Colon (tissue), 2 donors: ENCODE data around the gene DOP1A.

ENCODE experiments used
- FAIRE-seq: peaks from 2 replicates; lab custom pipeline; 2012; peaks lifted over from hg19 to GRCh38; lab: Jason Lieb, UNC
- donor health status: control.
- donor health status: control.

DOP1A gene, protein sequence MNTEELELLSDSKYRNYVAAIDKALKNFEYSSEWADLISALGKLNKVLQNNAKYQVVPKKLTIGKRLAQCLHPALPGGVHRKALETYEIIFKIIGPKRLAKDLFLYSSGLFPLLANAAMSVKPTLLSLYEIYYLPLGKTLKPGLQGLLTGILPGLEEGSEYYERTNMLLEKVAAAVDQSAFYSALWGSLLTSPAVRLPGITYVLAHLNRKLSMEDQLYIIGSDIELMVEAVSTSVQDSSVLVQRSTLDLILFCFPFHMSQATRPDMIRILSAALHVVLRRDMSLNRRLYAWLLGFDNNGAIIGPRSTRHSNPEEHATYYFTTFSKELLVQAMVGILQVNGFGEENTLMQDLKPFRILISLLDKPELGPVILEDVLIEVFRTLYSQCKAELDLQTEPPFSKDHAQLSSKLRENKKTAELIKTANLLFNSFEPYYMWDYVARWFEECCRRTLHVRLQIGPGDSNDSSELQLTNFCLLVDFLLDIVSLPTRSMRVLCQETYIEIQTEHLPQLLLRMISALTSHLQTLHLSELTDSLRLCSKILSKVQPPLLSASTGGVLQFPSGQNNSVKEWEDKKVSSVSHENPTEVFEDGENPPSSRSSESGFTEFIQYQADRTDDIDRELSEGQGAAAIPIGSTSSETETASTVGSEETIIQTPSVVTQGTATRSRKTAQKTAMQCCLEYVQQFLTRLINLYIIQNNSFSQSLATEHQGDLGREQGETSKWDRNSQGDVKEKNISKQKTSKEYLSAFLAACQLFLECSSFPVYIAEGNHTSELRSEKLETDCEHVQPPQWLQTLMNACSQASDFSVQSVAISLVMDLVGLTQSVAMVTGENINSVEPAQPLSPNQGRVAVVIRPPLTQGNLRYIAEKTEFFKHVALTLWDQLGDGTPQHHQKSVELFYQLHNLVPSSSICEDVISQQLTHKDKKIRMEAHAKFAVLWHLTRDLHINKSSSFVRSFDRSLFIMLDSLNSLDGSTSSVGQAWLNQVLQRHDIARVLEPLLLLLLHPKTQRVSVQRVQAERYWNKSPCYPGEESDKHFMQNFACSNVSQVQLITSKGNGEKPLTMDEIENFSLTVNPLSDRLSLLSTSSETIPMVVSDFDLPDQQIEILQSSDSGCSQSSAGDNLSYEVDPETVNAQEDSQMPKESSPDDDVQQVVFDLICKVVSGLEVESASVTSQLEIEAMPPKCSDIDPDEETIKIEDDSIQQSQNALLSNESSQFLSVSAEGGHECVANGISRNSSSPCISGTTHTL (N-terminal part only)

GRCh38 chr6:83067448-83068439 lies at the start of gene DOP1A:
DOP1A (plus strand) TSS chr6:83067671; CDS start chr6:83096978, 29,307 bp downstream.
- FAIRE-seq = peak; percentile 65

- no peak for FAIRE-seq
Measured at GRCh38 chr6:83019741-83020140, 47.7 kb upstream of the DOP1A start.

GRCh38 chr6:83031689-83032088 lies 35.8 kb upstream of the DOP1A start:
- no peak for FAIRE-seq

DNA sequence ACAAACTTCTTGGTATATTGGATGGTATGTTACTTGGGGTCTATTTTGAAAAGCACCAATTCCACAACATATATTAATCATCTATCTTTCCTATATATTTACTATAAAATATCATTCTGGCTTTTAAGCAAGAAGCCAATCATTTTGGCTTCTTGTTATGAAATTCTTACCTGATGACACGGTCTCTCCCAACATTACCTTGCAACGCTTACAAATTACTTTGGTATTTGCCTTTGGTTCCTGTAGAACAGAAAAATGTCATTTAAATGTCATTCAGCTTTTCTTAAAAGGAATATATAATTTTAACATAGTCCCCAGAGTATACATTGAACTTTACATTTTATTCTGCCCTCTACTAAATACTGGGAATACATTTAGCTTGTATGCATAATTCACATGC lies 29.2 kb upstream of the DOP1A start:
- no peak for FAIRE-seq

DNA sequence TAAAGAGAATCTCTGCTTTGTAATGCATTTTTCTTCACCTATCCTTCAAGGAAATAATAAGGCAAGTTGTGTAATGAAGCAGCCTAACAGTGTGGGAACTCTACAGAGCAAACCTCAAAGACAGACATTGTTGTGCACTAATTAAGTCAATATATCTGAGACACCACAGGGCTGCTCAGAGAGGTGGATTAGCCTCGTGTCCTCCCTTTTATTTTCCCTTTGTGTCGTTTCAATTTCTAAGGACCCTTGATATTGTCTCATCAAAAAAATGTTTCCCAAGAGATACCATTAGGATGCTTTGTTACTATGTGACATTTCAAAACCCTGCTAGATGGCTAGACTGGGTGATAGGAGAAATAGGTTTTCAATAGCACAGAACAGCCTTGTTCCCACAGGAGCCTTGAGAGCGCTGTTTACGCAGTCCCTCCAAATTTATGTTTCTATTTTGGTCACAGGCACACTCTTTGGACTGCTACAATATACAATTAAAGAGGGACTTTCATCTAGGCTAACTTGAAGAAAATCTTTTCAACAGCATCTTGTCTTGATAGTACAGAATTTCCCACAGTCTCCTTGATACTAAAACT lies 24.9 kb upstream of the DOP1A start:
- no peak for FAIRE-seq

GRCh38 chr6:83044091-83044768 lies 23.2 kb upstream of the DOP1A start:
- FAIRE-seq = no peak

- no peak for FAIRE-seq
Measured at GRCh38 chr6:83047065-83047754, 20.3 kb upstream of the DOP1A start.

DNA sequence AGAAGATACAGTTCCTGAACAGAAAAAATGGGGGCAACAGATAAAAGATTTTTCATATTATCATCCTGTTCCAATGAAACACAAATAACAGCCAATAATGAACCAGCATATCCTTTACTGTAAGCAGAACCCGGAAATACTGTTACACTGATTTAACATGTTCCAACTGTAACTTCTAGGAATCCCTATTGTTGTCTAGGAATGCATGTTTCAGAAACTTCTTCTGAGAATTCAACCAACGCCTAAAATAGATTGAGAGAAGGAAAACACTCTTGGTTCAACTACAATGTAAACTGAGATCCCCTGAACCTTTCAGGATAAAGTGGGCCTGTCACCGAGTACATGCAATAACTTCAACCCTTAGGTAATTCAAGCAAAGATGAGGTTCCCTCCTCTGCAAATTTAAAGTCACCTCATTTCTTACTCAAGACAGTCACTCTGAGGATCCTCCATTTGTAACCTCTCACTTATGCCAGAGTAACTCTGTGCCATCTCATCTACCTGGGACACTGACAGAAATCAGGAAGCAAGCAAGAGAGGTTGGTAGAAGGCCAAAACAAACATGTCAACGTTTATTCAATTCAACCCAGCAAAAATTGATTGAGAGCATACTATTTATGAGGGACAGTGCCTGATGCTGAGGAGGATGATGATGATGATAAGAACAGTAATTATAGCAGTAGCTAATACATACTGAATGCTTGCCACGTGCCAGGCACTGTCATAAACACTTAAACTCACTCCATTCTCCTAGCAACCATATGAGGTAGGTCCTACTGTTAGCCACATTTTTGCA lies 15.9 kb upstream of the DOP1A start:
- no peak for FAIRE-seq

DNA sequence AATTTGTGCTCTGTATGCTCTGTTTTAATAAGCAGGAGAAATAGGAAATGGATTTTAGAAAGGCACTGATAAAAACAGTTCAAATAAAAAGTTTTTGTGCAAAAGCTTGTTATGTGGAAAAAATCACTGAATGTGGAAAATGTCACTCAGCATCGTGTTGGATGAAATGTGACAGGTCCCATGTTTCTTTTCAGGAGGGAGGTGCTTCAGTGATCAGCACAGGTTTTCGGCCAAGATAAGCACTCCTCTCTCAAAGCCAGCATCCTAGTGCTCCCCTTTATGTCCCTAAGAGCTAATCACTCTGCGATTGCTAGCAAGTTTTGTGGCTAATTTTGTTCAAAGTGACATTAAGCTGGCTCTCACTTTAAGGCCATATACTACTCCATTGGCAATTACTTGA lies 13.8 kb upstream of the DOP1A start:
- no peak for FAIRE-seq

DNA sequence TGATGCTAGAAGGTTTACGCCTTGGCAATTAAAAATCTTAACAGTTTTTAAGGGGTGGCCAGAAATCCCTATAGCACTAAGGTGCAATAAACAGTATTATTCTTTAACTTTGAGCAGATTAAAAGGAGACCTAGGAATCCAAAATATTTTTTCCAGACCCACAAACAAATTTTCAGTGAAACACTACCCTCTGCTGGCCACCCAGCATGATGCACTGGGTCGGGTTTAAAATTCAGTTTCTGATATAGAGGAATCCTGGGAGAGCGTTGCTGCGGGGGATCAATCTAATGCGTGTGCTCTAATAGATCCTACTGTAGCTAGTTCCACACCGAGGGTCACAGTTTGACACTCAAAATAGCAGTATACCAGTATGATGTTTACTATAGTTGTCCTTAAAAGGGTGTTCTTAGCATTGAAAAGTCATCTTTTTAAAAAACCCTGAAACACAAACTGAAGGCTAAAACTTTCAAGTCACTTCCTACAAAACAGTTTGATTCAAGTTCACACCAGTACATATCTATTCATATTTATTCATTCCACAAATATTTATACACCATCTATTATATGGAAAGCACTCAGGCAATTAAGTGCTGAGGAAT lies 12.0 kb upstream of the DOP1A start:
- FAIRE-seq = no peak

GRCh38 chr6:83057705-83058321 lies 9.7 kb upstream of the DOP1A start:
- FAIRE-seq = no peak

GRCh38 chr6:83061190-83061589 lies 6.3 kb upstream of the DOP1A start:
- no peak for FAIRE-seq

- FAIRE-seq = no peak
Measured at GRCh38 chr6:83062225-83062624, 5.2 kb upstream of the DOP1A start.

GRCh38 chr6:83065511-83066192 lies 1.8 kb upstream of the DOP1A start, which contains the start of gene UBE3D:
UBE3D (minus strand) TSS chr6:83065841; CDS start chr6:83065718, 123 bp downstream.
- no peak for FAIRE-seq

- FAIRE-seq = no peak
Measured at GRCh38 chr6:83068616-83069015, 1.1 kb downstream of the DOP1A start.

- FAIRE-seq = no peak
Measured at GRCh38 chr6:83069633-83070032, 2.2 kb downstream of the DOP1A start.

DNA sequence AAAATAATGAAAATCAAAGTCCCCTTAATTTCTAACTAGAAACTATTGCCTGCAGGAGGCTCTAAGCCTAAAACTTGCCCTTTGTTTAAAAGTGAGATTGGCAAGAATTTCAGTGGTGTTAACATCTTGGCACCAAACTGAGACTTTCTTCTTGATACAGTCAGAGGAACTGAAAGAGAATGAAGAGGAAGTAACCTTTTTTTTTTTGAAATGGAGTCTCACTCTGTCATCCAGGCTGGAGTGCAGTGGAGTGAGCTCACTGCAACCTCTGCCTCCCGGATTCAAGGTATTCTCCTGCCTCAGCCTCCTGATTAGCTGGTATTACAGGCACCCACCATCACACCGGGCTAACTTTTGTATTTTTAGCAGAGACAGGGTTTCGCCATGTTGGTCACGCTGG lies 3.6 kb downstream of the DOP1A start:
- FAIRE-seq = no peak
